NCI-H1417 treated with DMSO at 0.1 percent for 48 hours (cell line): Measurements from ENCODE around the gene RNF112.

ENCODE experiments used
- DNase-seq: peaks from one replicate; lab custom pipeline; 2025; lab: John Stamatoyannopoulos, UW

Gene RNF112

DNA sequence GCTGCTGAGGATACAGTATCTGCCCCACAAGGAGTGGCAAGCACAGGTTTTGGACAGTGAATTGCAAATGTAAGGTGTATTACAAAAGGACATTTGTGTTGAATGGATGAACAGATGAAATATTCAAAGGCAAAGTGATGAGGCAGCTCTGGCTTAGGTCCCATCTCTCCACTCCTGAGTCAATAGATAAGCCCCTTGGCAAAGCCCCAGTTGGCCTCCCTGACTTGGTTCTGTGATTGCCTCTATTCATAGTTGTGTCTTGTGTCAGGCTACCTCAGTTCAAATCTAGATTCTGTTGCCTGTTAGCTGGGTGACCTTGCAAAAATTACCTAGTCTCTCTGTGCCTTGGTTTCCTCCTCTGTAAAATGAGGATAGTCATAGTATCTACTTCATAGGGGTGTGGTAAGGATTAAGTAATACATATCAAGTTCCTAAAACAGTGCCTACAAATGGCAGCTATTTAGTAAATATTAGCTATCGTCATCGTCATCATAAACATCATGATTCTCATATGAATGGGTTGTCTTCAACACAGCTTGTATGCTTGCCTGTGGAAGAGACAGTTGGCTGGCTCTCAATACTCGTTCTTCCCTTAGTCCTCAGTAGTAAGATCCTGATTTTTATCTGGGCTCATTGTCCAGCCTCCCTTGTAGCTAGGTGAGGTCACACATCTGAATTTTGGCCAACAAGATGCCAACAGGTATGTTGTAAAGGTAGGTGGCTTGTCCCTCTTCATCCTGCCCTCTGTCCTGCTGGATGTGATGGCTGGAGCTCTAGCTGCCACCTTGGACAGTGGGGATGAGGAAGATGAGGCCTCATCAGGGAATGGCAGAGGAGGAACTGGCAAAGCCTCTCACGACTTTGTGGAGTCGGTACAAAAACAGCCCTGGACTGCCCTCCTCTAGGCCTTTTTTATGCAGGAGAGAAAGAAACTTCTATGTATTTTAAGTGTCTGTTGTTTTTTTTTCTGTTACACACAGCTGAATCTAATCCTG, 21.9 kb upstream of the RNF112 start:
- no peak for DNase-seq

DNA sequence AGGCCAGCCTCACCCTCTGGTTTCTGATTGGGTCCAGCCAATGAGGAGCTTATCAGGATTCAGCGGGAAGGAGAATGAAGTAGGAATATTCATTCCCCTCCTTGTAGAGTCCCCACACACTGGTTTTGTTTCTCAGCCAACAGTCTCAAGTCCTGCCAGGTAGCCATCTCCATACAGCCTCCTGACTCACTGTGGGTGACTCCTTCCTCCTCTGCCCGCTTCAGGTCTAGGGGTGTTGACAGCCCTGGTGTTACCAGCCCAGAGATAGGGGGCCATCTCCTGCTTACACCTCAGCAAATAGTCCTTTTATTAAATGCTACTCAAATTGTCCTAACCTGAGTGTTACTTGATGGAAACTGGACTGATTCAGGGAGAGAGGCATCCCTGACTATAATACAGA, 20.1 kb upstream of the RNF112 start:
- no peak for DNase-seq

DNA sequence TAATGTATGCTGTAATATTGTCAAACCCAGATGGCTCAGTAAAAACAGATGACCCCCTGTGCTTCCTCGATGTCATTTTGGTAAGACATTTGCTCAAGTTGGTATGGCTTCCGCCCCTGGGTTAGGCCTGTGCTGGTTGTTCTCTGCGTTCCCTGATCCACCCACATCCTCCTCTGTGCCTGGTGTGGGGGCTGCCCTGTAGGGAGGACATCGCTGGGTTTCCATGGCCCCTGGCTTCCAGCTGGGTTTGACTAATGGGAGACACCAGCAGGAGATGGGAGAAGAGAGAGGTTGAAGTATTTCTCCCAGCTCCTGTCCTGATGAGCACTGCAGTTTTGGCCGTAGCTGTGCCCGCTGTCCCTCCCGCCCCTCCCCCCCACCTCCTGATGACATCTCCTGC, 19.6 kb upstream of the RNF112 start:
- DNase-seq: no peak

DNA sequence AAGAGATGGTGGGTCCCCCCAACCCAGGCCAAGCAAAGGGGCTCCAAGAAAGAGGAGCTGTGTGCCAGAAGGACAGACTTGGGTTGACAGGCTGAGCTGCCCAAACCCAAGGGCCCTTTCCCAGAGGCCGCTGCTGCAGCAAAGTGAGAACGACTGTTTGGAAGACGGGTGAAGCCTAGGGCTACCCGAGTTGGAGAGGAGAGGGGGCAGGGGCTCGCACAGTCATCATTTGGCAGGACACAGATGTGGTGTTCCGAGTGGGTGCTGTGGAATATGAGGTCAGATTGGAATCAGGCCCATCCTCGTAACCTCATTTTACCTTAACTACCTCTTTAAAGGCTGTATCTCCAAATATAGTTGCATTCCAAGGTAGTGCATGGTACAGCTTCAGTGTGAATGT, 18.7 kb upstream of the RNF112 start:
- no peak for DNase-seq

DNA sequence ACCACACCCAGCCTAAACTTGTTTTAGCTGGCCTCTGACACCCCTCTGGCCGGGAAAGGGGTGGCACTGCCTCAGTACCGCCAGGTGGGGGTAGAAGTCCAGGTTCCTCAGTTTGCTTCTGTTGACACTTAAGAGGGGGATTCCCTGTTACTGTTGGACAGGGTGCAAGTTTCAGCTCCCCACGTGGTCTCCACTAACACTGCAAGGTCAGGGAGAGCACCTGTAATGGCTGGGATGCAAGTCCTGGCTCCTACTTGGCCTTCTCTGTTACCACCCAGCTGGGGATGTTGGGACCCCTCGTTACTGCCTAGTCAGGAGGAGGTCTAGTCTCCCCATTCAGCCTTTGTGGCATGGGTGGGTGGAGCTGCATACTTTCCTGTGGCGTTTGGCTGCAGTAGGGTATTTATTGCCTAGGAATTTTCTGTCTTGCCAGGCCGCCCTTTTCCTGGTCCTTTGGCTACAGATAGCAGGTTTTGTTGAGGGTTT, 13.4 kb upstream of the RNF112 start:
- DNase-seq: no peak

DNA sequence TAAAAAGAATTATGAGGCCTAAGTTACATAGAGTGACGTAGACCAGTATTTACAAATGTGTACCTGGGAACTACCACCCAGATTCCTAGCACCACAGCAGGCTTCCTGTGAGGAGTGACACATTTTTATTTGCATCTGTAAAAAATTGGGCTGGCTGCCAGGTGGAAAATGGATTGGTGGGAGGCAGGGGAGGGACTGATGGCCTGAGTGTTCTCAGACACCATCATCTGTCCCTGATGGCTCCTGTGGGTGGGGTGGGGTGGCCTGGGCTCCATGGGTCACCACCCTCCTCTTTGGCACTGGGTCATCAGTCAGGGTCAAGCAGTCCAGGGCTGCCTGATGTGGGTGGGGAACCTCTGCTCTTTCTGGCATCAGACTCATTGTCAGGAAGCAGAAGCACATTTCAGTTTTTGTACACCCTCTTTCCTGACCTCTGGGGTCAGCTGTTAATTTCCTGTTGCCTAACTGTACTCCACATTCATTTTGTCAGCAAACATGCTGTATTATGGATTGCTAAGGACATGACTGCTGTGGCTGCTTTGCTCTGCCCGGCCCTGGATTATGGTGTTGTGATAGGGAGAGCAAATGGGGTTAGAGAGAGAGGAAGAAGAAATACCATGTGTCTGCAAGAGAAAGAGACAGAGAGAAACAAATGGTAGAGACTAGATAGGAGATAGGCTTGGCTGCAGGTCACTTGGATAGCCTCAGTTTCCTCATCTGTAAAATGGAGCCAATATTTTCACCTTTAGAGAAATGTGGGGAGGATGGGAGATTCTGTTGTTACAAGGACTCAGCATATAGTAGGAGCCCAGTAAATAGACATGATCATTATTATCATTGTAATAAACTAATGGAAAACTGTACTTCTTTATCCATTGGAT, 12.5 kb upstream of the RNF112 start:
- no peak for DNase-seq

DNA sequence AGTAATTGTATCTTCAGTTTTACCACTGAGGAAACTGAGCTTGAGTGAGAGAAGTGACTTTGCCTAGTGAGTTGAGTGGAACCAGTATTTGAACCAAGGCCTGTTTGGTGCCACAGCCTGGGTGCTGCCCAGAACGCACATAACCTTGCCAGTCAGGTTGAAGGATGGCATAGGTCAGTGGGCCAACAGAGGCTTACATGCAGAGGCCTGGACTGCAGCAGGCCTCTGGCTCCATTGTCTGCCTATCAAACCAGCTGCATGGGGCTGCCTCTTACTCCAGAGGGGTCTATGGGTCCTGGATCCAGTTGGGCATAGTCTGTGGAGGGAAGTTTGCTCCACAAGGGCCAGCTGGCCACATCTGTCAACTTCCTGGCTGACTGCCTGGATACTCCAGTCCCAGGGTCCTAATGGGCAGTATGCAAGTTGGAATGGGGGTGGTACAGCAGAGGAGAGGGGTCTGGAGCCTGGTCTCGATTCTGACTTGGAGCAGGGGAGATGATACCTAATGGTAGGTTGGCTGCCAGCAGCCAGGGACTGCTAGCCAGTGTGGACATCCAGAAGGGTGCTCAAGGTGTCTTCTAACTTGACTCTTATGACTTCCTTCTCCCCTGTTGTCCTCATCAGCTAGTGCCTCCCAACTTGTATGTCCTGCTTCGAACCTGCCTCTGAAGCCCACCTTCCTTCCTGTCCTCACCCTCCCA, 11.1 kb upstream of the RNF112 start:
- no peak for DNase-seq

DNA sequence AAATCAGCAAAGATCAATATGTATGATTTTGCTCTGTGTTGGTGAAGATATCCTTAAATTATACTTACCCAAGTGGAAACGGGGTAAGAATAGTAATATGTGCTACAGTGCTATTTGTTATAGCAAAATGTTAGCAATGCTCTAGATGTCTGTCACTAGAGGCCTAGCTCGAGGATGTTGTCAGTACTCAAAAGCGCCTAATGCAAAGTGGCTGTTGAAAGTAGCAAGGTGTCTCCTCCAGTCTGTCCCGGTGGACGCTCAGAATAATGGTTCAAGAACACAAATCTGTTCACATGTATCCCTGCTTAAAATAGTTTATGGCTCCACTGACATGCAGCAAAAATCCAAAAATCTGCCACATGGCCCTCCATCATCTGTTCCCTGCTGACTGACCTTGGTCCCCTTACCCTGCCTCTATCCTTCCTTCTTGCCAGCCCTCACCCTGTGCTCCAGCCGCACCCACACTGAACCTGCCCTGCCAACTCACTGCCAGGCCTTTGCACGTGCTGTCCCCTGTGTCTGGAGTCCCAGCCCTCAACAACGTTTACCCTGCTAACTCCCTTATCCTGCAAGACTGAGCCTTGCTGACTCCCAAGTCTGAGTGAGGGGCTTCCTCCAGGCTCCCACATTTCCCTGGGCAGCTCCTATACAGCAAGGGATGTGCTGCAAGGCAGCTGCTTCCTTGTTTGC, 9.6 kb upstream of the RNF112 start:
- no peak for DNase-seq

DNA sequence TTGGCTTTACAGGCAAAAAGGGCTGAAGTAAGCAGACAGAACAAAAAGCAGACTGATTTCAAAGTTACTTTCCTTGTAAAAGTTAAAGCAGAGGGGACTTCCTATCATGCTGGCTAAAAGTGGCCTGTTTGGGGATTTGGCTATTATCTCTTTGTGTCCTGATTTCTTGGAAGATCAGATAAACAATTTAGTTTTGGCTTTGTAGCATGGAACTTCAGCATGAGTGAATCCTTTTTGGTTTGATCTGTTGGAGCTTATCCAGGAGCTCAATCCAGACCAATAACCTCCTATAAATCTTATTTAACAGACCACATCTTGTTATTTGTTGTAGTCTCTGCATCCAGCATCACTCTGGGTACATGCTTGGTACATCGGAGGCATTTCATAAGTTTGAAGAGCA, 8.9 kb upstream of the RNF112 start:
- DNase-seq: no peak

DNA sequence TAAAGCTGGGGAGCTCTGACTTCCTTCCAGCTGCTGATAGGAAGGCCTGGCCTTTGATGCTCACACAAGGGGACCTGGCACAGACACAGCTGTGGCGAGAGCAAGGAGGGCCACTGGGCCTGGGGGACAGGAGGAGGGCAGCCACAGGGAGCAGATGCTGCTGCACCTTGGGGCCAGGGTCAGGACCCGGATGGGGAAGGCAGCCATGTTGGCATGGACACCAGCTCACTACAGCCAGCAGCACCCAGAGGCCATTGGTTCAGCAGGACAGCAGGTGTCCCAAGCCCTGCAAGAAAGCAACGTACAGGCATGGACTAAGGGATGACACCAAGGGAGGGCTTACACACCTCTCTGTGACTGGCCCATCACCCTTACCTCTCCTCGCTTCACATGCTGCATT, 8.0 kb upstream of the RNF112 start:
- no peak for DNase-seq

DNA sequence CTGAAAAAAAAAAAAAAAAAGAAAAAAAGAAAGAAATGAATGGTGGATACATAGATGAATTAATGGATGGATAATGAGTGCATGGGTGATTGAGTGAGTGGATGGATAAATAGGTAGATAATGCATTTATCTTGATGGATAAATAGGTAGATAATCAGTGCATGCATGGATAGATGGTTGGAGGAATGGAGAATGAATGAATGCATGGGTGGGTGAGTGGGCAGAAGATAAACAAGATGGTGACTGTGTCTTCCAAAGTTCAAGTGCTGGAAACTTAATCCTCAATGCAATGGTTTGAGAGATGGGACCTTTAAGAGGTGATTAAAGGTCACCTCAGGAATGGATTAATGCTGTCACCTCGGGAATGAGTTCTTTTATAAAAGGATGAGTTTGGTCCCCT, 6.8 kb upstream of the RNF112 start:
- no peak for DNase-seq

DNA sequence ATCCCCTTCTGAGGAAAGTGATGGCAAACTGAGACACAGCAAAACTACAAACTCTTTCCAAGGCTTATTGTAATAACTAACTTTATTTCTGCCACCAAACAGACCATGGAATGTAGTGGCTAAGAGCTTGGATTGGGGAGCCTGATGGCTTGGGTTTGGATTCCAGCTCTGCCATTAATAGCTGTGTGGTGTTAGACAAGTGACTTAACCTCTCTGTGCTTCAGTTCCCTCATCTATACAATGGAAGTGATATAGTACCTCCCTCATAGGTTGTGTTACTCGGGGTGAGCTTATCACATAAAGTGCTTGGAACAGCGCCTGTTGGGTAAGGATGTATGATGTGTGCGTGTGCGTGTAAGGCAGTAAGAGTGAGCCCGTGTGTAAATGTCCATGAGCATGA, 5.9 kb upstream of the RNF112 start:
- DNase-seq: no peak

DNA sequence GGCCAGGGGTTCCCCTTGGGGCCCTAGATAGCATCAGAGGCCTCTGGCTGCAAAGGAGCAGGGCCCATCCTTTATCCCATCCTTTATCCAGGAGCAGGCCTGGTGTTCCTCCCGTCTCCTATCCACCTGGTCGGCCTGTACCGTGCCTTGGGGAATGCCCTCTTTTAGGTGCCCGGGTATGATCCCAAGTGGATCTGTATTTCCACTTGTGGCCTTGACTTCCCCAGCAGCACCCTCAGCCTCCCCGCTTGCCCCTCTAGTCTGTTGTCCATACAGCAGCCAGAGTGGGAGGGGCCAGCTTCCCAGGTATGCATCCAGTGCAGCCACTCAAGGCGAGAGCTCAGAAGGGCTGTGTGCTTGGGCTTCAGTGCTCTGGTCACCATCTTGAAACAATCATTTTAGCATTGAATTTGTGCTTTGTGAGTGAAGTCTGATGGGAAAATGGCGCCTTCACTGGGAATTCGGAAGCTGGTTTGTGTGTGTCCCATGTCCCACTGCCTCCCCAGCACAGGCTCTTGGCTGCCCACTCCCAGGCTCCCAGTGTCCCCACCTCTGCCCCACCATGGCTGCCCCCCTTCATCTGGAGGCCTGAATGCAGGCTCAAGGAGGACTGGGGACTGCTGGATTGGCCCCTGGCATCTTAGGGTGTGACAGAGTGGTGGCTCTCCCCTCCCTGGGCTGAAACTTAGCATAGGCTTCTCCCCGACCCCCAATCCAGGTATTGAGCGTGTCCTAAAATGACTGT, 3.3 kb upstream of the RNF112 start:
- DNase-seq: no peak

DNA sequence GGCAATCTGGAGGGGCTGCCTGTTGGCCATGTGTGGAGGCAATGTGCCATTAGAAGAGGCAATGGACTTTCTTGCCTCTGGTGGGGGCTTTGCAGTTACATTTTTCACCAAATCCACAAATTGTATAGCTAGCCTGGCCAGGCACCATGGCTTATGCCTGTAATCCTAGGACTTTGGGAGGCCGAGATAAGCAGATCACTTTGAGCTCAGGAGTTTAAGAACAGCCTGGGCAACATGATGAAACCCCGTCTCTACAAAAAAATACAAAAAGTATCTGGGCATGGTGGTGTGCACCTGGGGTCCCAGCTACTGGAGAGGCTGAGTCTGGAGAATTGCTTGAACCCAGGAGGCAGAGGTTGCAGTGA, 2.7 kb upstream of the RNF112 start:
- DNase-seq: no peak

DNA sequence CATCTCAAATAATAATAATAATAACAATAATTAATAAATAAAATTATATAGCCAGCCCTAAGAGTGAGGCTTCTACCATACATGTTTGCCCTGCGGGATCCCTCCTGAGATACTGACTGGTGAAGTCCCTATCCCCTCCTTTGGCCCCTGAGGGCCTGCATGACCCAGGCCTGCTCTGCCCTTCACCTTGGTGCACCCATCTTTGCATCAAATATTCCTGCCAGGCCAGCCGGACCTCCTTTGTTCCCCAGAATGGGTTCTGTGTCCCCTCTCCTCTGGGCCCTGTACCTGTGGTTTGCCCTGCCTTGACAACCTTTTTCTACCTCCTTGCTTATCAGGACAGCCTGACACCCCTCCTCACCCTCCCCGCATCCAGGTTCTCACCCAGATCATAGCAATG, 2.0 kb upstream of the RNF112 start:
- DNase-seq: no peak

DNA sequence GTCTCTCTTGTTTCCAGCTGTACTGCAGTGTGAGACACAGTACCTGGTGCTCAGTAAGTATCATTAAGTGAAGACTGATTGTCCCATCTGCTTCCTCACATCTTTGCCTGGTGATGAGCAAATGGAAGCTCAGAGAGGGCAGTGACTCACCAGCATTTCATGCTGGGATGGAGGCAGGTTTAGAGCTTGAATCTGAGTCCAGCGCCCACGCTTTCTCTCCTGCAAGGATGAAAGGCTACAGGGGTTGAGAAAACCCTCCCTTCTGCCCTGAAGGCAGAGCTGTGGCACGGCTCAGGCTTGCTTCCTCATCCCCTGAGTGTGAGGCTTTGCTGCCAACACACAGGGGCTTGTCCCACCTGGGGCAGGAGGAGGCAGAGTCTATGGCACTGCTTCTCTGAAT, 1.5 kb upstream of the RNF112 start:
- DNase-seq: no peak

DNA sequence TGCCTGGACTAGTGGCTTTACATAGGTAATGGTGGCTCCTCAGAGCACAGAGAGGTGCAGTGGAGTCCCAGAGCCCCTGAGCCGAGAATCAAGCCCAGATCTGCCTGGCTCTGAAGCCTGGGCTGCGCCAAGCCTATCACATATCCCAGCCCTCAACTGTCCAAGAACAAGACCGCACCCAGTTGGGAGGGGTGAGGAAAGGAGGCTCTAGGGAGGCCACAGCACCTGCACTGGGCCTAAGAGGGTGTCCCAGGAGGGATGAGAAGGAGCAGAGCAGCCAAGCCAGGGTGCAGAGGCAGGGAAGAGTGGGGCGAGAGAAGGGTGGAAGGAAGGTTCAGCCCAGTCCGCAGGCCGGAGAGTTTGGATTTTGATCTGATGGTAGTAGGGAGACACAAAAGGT, 941 bp upstream of the RNF112 start:
- DNase-seq: no peak

DNA sequence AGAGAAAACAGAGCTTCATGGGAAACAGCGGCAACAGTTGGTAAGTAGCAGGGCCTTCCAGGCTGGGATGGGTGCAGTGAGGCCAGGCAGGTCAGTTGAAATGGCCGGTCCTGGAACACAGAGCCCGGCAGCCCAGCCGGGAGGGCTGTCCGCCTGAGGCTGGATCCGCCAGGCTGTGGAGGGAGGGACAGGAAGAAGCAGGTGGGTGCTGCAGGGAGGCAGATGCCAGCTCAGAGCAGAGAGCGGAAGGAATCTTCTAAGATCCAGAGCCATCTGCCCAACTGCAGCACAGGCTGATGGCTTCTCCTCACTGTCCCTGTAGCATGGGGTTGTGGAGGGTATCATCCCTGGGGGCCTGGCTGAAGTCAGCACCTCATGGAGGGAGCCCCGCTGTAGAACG, 599 bp downstream of the RNF112 start:
- no peak for DNase-seq

DNA sequence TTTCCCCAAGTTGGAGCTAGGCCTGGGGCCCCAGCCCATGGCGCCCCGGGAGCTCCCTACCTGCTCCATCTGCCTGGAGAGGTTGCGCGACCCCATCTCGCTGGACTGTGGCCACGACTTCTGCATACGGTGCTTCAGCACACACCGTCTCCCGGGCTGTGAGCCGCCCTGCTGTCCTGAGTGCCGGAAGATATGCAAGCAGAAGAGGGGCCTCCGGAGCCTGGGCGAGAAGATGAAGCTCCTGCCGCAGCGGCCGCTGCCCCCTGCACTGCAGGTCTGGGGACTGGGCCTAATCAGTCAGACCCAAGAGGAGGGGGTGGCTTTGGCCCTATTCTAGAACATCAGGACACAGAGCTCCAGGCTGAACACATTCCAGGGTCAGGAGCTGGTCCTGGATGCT, 1.5 kb downstream of the RNF112 start:
- no peak for DNase-seq

DNA sequence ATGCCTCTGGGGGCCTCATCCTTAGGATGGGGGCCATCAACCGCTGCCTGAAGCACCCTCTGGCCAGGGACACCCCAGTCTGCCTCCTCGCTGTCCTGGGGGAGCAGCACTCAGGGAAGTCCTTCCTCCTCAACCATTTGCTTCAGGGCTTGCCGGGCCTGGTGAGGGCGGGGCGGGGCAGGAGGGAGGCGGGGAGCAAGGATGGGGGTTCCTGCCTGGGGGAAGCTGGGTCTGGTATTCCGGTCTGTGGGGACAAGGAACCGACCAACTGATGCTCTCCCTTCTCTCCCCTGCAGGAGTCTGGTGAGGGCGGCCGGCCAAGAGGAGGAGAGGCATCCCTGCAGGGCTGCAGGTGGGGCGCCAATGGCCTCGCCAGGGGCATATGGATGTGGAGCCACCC, 2.0 kb downstream of the RNF112 start:
- DNase-seq: no peak

DNA sequence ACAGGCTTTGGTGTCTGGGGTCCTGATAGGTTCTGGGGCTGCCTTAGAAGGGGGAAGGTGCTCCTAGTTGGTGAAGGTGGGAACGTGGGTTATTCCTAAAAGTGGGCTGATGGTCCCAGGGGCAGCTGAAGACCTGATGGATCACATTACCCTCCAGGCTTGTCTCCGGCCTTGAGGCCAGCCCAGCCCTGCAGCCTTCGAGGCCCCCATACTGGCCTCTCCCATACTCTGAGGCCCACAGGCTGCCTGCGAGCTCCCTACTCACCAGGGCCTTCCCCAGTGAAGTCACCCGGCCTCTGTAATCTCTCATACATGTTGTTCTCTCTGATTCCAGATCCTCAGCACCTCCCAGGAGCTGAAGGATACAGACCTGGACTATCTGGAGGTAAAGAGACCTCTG, 2.7 kb downstream of the RNF112 start:
- no peak for DNase-seq
